Activated CD4-positive, alpha-beta T cell treated with anti-CD3 and anti-CD28 coated beads for 36 hours (primary cell): ENCODE data around the gene PRKAR1B. TPM values are rescaled to one million over a fixed set of nuclear protein-coding genes. Genes with fewer than 3 reads are reported as not detected.

Experiments
- ATAC-seq: fragments of 200-7000 bp; cut with Tn5 transposase; one replicate; pipeline ENCODE4 v1.10.0; 2021; ENCODE audit warnings: mild to moderate bottlenecking, moderate library complexity
- CTCF ChIA-PET: fragments of 350-600 bp; sonication (Branson Sonifier 250); formaldehyde crosslinking; loops from one replicate; lab custom pipeline; 2021; ENCODE audit warnings: antibody characterized with exemption; lab: Charles Lee
- POLR2A ChIA-PET: fragments of 350-600 bp; sonication (Branson Sonifier 250); formaldehyde crosslinking; loops from one replicate; lab custom pipeline; 2021; ENCODE audit warnings: antibody characterized with exemption, inconsistent platforms; lab: Charles Lee
- DNase-seq: peaks from one replicate; pipeline ENCODE4 v3.0.0-alpha.2; 2020
- H3K27ac Mint-ChIP-seq: one replicate; pipeline ENCODE4 v1.8.0; 2021; ENCODE audit warnings: mixed read lengths
- H3K27me3 Mint-ChIP-seq: one replicate; pipeline ENCODE4 v1.8.0; 2021; ENCODE audit warnings: mixed read lengths
- H3K36me3 Mint-ChIP-seq: one replicate; pipeline ENCODE4 v1.8.0; 2021; ENCODE audit warnings: low read depth, mixed read lengths
- H3K4me1 Mint-ChIP-seq: one replicate; pipeline ENCODE4 v1.8.0; 2021; ENCODE audit warnings: mixed read lengths
- H3K4me3 Mint-ChIP-seq: one replicate; pipeline ENCODE4 v1.8.0; 2021; ENCODE audit warnings: mild to moderate bottlenecking, moderate library complexity, mixed read lengths
- H3K9me3 Mint-ChIP-seq: one replicate; pipeline ENCODE4 v1.8.0; 2021; ENCODE audit warnings: low read depth, mixed read lengths
- intact Hi-C, 2 experiments: fragments of 100-400 bp; cut with DNase I in 1 of 2; cut with micrococcal nuclease in 1 of 2; formaldehyde crosslinking; loops; one replicate each; pipeline versions ENCODE4 v1.14.2 to v1.15.1; 2022 to 2024; cut with DNase I, micrococcal nuclease
- total RNA-seq, 2 experiments: library from RNA; stranded (reverse); gene quantifications; one replicate each; pipeline ENCODE4 v1.2.3, GENCODE V29; 2021

The PRKAR1B gene
- total RNA-seq, 2 experiments from 2014 or later: 37.0 to 41.0 TPM

- intact Hi-C loops: loop anchor here in 1 of 2 experiments (10.0 kb wide), 2 partner anchors 435 to 555 kb away; partner anchors contain the start of genes GPR146 and ZFAND2A
- Mint-ChIP-seq H3K27ac (peak overlapping the region; percentile 43), H3K9me3 (peaks cover 9% of the 10 kb centered on the region), H3K4me1 (peaks cover 66% of the 10 kb centered on the region), H3K4me3 (peak overlapping the region; percentile 1), H3K36me3 (peaks cover 47% of the 10 kb centered on the region), H3K27me3 (no peaks in the 10 kb centered on the region)
- POLR2A ChIA-PET: no interaction called here
- CTCF ChIA-PET: interaction anchor here (1.7 kb wide), 1 partner anchor 9 kb away, joined by 7 read pairs; no protein-coding TSS in a partner anchor
- DNase-seq: peak; percentile 31
- no peak for ATAC-seq
These were observed 117.7 kb downstream of the PRKAR1B start for GRCh38 chr7:609365-609764.

GRCh38 chr7:608954-609353 is 118.1 kb downstream of the PRKAR1B start:
- Mint-ChIP-seq H3K36me3 (peaks cover 50% of the 10 kb centered on the region), H3K27ac (peak overlapping the region; percentile 43), H3K4me3 (peak overlapping the region; percentile 1), H3K27me3 (no peaks in the 10 kb centered on the region), H3K4me1 (peaks cover 67% of the 10 kb centered on the region), H3K9me3 (peaks cover 9% of the 10 kb centered on the region)
- peak; percentile 53 for DNase-seq
- intact Hi-C loops: loop anchor here in 1 of 2 experiments (10.0 kb wide), 2 partner anchors 436 to 556 kb away; partner anchors contain the start of genes GPR146 and ZFAND2A
- CTCF ChIA-PET: interaction anchor here (1.7 kb wide), 1 partner anchor 10 kb away, joined by 7 read pairs; no protein-coding TSS in a partner anchor
- POLR2A ChIA-PET: no interaction called here
- peak; percentile 10 for ATAC-seq

- peak overlapping the region; percentile 44 for H3K4me3 Mint-ChIP-seq
- POLR2A ChIA-PET: no interaction called here
- intact Hi-C loops: loop anchor here in 1 of 2 experiments (10.0 kb wide), 2 partner anchors 436 to 556 kb away; partner anchors contain the start of genes GPR146 and ZFAND2A
These were observed 118.7 kb downstream of the PRKAR1B start for GRCh38 chr7:608361-608760.

GRCh38 chr7:607938-608337 is 119.1 kb downstream of the PRKAR1B start:
- POLR2A ChIA-PET: no interaction called here
- Mint-ChIP-seq H3K4me1 (peaks cover 70% of the 10 kb centered on the region), H3K4me3 (peak overlapping the region; percentile 44), H3K27ac (peak overlapping the region; percentile 87), H3K27me3 (no peaks in the 10 kb centered on the region), H3K36me3 (peaks cover 56% of the 10 kb centered on the region), H3K9me3 (peaks cover 9% of the 10 kb centered on the region)
- CTCF ChIA-PET: no interaction called here
- DNase-seq (no peak), ATAC-seq (no peak)
- intact Hi-C loops: loop anchor here in 1 of 2 experiments (10.0 kb wide), 2 partner anchors 437 to 557 kb away; partner anchors contain the start of genes GPR146 and ZFAND2A

More at GRCh38 chr7:608361-608760, 118.7 kb downstream of the PRKAR1B start:
- peak overlapping the region; percentile 87 for H3K27ac Mint-ChIP-seq
- DNase-seq: no peak
- peaks cover 9% of the 10 kb centered on the region for H3K9me3 Mint-ChIP-seq
- H3K36me3 Mint-ChIP-seq: peaks cover 52% of the 10 kb centered on the region
- no peak for ATAC-seq
- peaks cover 67% of the 10 kb centered on the region for H3K4me1 Mint-ChIP-seq
- CTCF ChIA-PET: no interaction called here
- no peaks in the 10 kb centered on the region for H3K27me3 Mint-ChIP-seq

- DNase-seq: no peak
- H3K4me3 Mint-ChIP-seq: no peak overlapping the region
- no peaks in the 10 kb centered on the region for H3K27me3 Mint-ChIP-seq
- H3K27ac Mint-ChIP-seq: peak overlapping the region; percentile 100
- ATAC-seq: no peak
- H3K4me1 Mint-ChIP-seq: peaks cover 71% of the 10 kb centered on the region
- ChIA-PET POLR2A (no interaction called here), CTCF (interaction anchor here (0.9 to 1.8 kb wide), 3 partner anchors 8 to 14 kb away, joined by 3 to 6 read pairs (median 3); no protein-coding TSS in a partner anchor)
- peaks cover 47% of the 10 kb centered on the region for H3K36me3 Mint-ChIP-seq
- intact Hi-C loops: loop anchor here (2.0 to 10.0 kb wide), 3 partner anchors 13 to 559 kb away; partner anchors contain the start of genes GPR146 (in 1 of the 2) and ZFAND2A (in 1 of the 2)
- peaks cover 3% of the 10 kb centered on the region for H3K9me3 Mint-ChIP-seq
These were observed 121.2 kb downstream of the PRKAR1B start for GRCh38 chr7:605661-606450.

- Mint-ChIP-seq H3K4me1 (peaks cover 70% of the 10 kb centered on the region), H3K36me3 (peaks cover 45% of the 10 kb centered on the region), H3K9me3 (peaks cover 3% of the 10 kb centered on the region), H3K4me3 (peak overlapping the region; percentile 78), H3K27ac (peak overlapping the region; percentile 100), H3K27me3 (no peaks in the 10 kb centered on the region)
- intact Hi-C loops: loop anchor here (1.0 to 10.0 kb wide), 11 partner anchors 13 to 1802 kb away; partner anchors contain the start of genes DNAAF5 (in 1 of the 2), GPR146 (in 1 of the 2), PDGFA (in 1 of the 2) and PRKAR1B (in 1 of the 2)
- DNase-seq: peak; percentile 68
- no peak for ATAC-seq
- ChIA-PET CTCF (interaction anchor here (0.9 to 1.8 kb wide), 3 partner anchors 8 to 15 kb away, joined by 3 to 6 read pairs (median 3); no protein-coding TSS in a partner anchor), POLR2A (interaction anchor here (1.0 to 1.2 kb wide), 2 partner anchors 13 to 20 kb away, joined by 3 to 4 read pairs; no protein-coding TSS in a partner anchor)
These were observed 122.1 kb downstream of the PRKAR1B start for GRCh38 chr7:604884-605531.

- peak; percentile 97 for DNase-seq
- intact Hi-C loops: loop anchor here (1.0 to 10.0 kb wide), 11 partner anchors 14 to 1803 kb away; partner anchors contain the start of genes DNAAF5 (in 1 of the 2), GPR146 (in 1 of the 2), PDGFA (in 1 of the 2) and PRKAR1B (in 1 of the 2)
- H3K9me3 Mint-ChIP-seq: peaks cover 3% of the 10 kb centered on the region
- peak overlapping the region; percentile 100 for H3K27ac Mint-ChIP-seq
- H3K27me3 Mint-ChIP-seq: no peaks in the 10 kb centered on the region
- peaks cover 46% of the 10 kb centered on the region for H3K36me3 Mint-ChIP-seq
- POLR2A ChIA-PET: interaction anchor here (1.0 to 1.2 kb wide), 2 partner anchors 14 to 19 kb away, joined by 3 to 4 read pairs; no protein-coding TSS in a partner anchor
- H3K4me3 Mint-ChIP-seq: peak overlapping the region; percentile 78
- peak; percentile 59 for ATAC-seq
- H3K4me1 Mint-ChIP-seq: peaks cover 68% of the 10 kb centered on the region
- CTCF ChIA-PET: interaction anchor here (0.9 to 1.8 kb wide), 3 partner anchors 9 to 16 kb away, joined by 3 to 6 read pairs (median 3); no protein-coding TSS in a partner anchor
These were observed 122.8 kb downstream of the PRKAR1B start for GRCh38 chr7:604001-604883.

- peaks cover 45% of the 10 kb centered on the region for H3K36me3 Mint-ChIP-seq
- peak; percentile 13 for ATAC-seq
These were observed 123.7 kb downstream of the PRKAR1B start for GRCh38 chr7:603152-603951.

More at GRCh38 chr7:603152-603951, 123.7 kb downstream of the PRKAR1B start:
- DNase-seq: peak; percentile 75
- peak overlapping the region; percentile 100 for H3K27ac Mint-ChIP-seq
- POLR2A ChIA-PET: no interaction called here
- peaks cover 70% of the 10 kb centered on the region for H3K4me1 Mint-ChIP-seq
- peak overlapping the region; percentile 78 for H3K4me3 Mint-ChIP-seq
- no peaks in the 10 kb centered on the region for H3K27me3 Mint-ChIP-seq
- peaks cover 3% of the 10 kb centered on the region for H3K9me3 Mint-ChIP-seq
- CTCF ChIA-PET: no interaction called here
- intact Hi-C loops: loop anchor here (5.0 to 10.0 kb wide), 8 partner anchors 81 to 1804 kb away; partner anchors contain the start of genes DNAAF5 (in 1 of the 2), GPR146 (in 1 of the 2), PDGFA (in 1 of the 2) and PRKAR1B (in 1 of the 2)
